ENCODE results near the gene TST. TPM values are rescaled to one million over a fixed set of nuclear protein-coding genes. Genes with fewer than 3 reads are reported as not detected.

TST gene
- polyA plus RNA-seq, 1 of the 3 experiments (the other 2 are of a cell fraction): 49.4 TPM

- Histone ChIP-seq H3K27ac (ENCODE audit: low read depth in 2 of 2, low read length in 1 of 2) (no peak overlapping the region), H3K4me2 (no peak overlapping the region), H3F3A (replicated peaks; ENCODE audit: insufficient read depth) (no peaks in the 10 kb centered on the region), H3K27me3 (ENCODE audit: insufficient read depth) (no peaks in the 10 kb centered on the region), H3K9me2 (no peaks in the 10 kb centered on the region), H3K9ac (no peak overlapping the region), H3K9me3 (no peaks in the 10 kb centered on the region), H2AFZ (ENCODE audit: low read depth) (no peak overlapping the region), H4K20me1 (ENCODE audit: insufficient read depth) (no peaks in the 10 kb centered on the region), H3K4me1 (ENCODE audit: control insufficient read depth in 1 of 2, insufficient read depth in 2 of 2, low read depth in 1 of 2, low read length in 1 of 2) (no peaks in the 10 kb centered on the region), H3K79me2 (ENCODE audit: insufficient read depth) (no peaks in the 10 kb centered on the region), H3K4me3 (ENCODE audit: low read depth in 2 of 2, low read length in 1 of 2) (no peak overlapping the region), H3K36me3 (replicated peaks in 1 of 2; ENCODE audit: control insufficient read depth in 1 of 2, insufficient read depth in 2 of 2, low read length in 1 of 2) (peaks cover 0 to 16% of the 10 kb centered on the region in 2 experiments)
- ChIA-PET CTCF (interaction anchor here (1.0 to 2.0 kb wide), 2 partner anchors 12 to 14 kb away, joined by 4 to 8 read pairs; partner anchors contain the start of genes MPST and TST), POLR2A (no interaction called here)
- 89% methylated on average over 11 of the region's 23 CpGs for WGBS (ENCODE audit: low lambda C conversion rate)
- DNase-seq: no peak
- TF ChIP-seq EZH2phosphoT487 (IDR thresholded peaks at IDR 0.05; ENCODE audit: borderline replicate concordance, low read depth): no peak
- TF ChIP-seq MXI1 (IDR thresholded peaks at IDR 0.05; ENCODE audit: low read depth, low read length): no peak
- TF ChIP-seq MEF2A (IDR thresholded peaks at IDR 0.05; ENCODE audit: borderline replicate concordance, low read depth): no peak
- TF ChIP-seq EP300 (IDR thresholded peaks at IDR 0.05; ENCODE audit: borderline replicate concordance in 1 of 2, low read depth in 1 of 2, low read length in 1 of 2): no peak
- TF ChIP-seq RCOR1 (IDR thresholded peaks at IDR 0.05; ENCODE audit: low read length): no peak
- TF ChIP-seq FOSL2 (IDR thresholded peaks at IDR 0.05; ENCODE audit: borderline replicate concordance, low read depth): no peak
- TF ChIP-seq JUND (IDR thresholded peaks at IDR 0.05): no peak
- TF ChIP-seq GATA2 (CRISPR knock-in tag; IDR thresholded peaks at IDR 0.05): no peak
- no peak for TF ChIP-seq USF1 (IDR thresholded peaks at IDR 0.05; ENCODE audit: borderline replicate concordance, low read depth)
- no peak for TF ChIP-seq CHD2 (IDR thresholded peaks at IDR 0.05; ENCODE audit: low read length, partially characterized antibody)
- TF ChIP-seq TEAD4 (IDR thresholded peaks at IDR 0.05; ENCODE audit: borderline replicate concordance, insufficient read depth): no peak
- TF ChIP-seq TAF1 (IDR thresholded peaks at IDR 0.05; ENCODE audit: borderline replicate concordance, low read depth, low read length): no peak
Observed at GRCh38 chr22:37033605-37034430, 14.6 kb upstream of the TST start.

GRCh38 chr22:37032535-37033460 is 13.6 kb upstream of the TST start:
- Histone ChIP-seq H3K27me3 (ENCODE audit: insufficient read depth) (no peaks in the 10 kb centered on the region), H3K4me3 (ENCODE audit: low read depth in 2 of 2, low read length in 1 of 2) (no peak overlapping the region), H3K79me2 (ENCODE audit: insufficient read depth) (no peaks in the 10 kb centered on the region), H3F3A (replicated peaks; ENCODE audit: insufficient read depth) (no peaks in the 10 kb centered on the region), H4K20me1 (ENCODE audit: insufficient read depth) (no peaks in the 10 kb centered on the region), H3K4me2 (no peak overlapping the region), H3K4me1 (ENCODE audit: control insufficient read depth in 1 of 2, insufficient read depth in 2 of 2, low read depth in 1 of 2, low read length in 1 of 2) (no peaks in the 10 kb centered on the region), H3K36me3 (replicated peaks in 1 of 2; ENCODE audit: control insufficient read depth in 1 of 2, insufficient read depth in 2 of 2, low read length in 1 of 2) (peaks cover 0 to 20% of the 10 kb centered on the region in 2 experiments), H3K9me3 (no peaks in the 10 kb centered on the region), H3K9me2 (no peaks in the 10 kb centered on the region), H3K9ac (no peak overlapping the region), H3K27ac (ENCODE audit: low read depth in 2 of 2, low read length in 1 of 2) (no peak overlapping the region), H2AFZ (ENCODE audit: low read depth) (no peak overlapping the region)
- DNase-seq: no peak
- ChIA-PET POLR2A (interaction anchor here (0.7 to 1.2 kb wide), 3 partner anchors 19 to 586 kb away, joined by 3 read pairs; partner anchors contain the start of gene KCTD17), CTCF (interaction anchor here (0.7 to 2.0 kb wide), 6 partner anchors 10 to 228 kb away, joined by 3 to 8 read pairs (median 6); partner anchors contain the start of genes MPST and TST)
- TF ChIP-seq TEAD4 (IDR thresholded peaks at IDR 0.05; ENCODE audit: borderline replicate concordance, insufficient read depth) (no peak), MAX (IDR thresholded peaks at IDR 0.05; ENCODE audit: low read depth) (no peak), SIN3A (IDR thresholded peaks at IDR 0.05; ENCODE audit: borderline replicate concordance, low read depth, low read length) (no peak), RXRA (IDR thresholded peaks at IDR 0.05; ENCODE audit: borderline replicate concordance, low read depth) (no peak)
- WGBS (ENCODE audit: low lambda C conversion rate): 78% methylated on average over 10 of the region's 18 CpGs

Measured in SK-N-SH (cell line).